Astrocyte (in vitro differentiated cells and primary cell): ENCODE measurements around the gene ANLN.

Source experiments
- CTCF ChIP-seq: IDR thresholded peaks from 2 replicates; pipeline ENCODE4 v1.5.1; 2011; ENCODE audit warnings: low read depth, mild to moderate bottlenecking, inconsistent platforms, low read length, moderate library complexity; ENCODE audit not compliant: insufficient read depth
- EZH2 ChIP-seq: IDR thresholded peaks from 2 replicates; pipeline ENCODE4 v1.6.1; 2012; ENCODE audit warnings: mild to moderate bottlenecking, low read length, inconsistent platforms; ENCODE audit not compliant: insufficient read depth

DNA sequence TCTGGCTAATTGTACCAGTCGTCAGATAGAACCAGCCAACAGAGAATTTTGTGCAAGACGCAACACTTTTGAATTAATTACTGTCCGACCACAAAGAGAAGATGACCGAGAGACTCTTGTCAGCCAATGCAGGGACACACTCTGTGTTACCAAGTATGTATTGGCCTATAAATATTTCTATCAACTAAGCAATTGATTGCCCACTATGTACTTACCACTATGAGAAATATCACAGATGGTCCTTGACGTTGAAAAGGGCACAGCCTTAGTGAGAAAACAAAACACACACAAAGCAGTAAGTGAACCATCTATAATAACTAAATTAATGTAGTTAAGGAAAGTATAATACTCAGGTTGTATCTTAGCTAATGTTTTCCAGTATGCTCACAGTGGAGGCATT lies 60.0 kb downstream of the ANLN start:
- no peak for TF ChIP-seq CTCF
- TF ChIP-seq EZH2 = no peak
